ENCODE data around the gene RBBP7.

Gene RBBP7

DNA sequence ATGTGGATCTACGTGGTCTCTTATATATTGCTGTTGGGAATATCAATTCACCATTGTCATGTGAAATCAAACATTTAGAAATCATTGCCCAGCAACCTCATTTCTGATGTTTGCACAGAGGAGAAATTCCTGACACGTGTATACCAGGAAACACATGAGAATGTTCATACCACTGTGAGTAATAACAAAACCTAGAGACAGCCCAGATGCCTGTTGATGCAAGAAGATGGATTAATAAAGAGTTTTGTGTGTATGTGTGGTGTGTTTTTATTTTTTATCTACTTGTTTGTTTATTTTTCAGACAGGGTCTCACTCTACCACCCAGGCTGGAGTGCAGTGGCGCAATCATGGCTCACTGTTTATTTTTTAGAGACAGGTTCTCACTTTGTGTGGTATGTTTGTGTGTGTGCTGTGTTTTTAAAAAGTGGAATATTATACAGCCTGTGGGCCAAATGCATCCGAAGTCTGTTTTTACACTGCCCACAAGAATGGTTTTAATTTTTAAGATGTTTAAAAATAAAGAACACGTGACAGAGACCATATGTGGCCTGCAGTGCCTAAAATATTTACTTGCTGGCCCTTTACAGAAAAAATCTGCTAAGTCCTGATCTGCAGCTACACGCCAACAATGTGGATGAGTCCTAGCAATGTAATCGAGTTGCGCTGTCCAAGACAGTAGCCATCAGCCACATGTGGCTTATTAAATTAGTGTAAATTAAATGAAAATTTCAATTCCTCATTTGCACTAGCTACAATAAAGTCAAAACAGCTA is 44.7 kb downstream of the RBBP7 start:
- DNase-seq (ENCODE audit: low read depth in 2 of 2), result no peak

DNA sequence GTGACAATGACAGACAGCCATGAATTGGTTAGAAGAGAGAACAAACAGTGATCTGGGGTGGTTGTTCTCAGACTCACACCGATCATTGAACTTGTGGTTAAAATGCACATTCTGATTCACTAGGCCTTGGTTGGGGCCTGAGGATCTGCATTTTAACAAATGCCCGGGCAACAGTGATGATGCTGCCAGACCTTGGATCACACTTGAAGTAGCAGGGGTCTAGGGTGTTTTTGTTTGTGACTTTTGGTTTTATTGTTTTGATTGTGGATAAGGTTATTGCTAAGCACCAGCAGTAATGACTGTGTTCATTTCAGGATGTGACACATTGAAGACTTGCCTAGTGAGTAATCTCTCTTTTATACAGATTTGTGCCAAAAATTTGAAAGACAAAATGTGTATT is 47.4 kb downstream of the RBBP7 start:
- no peak for DNase-seq (ENCODE audit: low read depth in 2 of 2)

DNA sequence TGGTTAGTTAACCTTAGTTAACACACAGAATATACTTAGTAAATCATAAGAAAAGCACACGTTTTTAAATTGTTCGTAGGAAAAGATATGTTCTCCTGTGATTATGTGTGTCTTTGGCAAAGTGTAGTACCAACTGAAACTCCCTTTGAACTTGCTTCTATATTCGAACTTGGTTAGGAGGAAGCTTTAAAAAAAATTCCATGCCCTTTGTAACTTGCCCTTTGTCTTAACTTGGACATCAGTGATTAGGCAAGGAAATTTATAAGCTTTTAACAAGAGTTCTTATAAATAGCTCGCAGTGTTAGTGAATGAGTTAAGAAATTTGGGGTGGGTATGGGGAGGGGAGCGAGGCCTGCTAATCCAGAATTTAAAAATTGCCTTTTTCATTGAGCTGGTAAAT is 50.5 kb downstream of the RBBP7 start:
- no peak for DNase-seq (ENCODE audit: low read depth in 2 of 2)

DNA sequence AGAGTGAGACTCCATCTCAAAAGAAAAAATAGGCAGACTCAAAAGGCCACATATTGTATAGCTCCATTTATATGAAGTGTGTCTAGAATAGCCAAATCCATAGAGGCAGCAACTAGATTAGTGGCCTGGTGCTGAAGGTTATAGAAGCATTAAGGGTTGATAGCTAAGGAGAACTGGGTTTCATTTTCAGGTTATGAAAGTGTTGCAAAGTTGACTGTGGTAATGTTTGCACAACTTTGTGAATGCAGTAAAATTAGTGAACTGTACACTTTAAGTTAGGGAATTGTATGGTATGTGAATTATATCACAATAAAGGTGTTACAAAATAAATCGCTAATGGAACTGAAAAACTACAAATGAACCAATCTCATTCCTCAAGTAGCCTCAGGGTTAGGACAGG is 55.6 kb downstream of the RBBP7 start:
- no peak for DNase-seq (ENCODE audit: low read depth in 2 of 2)

DNA sequence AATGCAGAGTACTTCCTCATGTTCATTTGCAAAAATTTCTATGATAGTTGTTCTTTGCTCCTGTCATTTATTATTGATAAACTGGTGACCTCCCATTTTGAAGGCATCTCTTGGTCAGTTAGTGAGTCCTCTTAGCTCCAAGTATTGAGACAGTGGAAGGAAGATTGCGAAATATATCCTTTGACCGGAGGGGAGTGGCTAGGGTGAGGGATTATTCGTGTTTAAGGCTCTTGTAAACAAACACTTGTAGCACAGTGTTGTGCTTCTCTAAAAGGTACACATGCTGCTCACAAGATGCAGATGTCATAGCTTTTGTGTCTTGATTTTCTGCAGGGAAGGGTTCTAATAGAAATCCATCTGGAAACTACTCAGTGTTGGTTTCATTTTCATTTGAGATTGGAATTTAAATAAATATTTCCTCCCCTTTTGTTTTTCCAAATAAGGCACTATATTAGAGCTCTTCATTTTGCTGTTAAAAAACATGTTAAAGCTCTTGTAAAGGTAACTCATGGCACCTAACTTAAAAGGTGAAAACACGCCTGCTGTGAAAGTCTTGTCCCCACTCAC is 62.1 kb downstream of the RBBP7 start:
- DNase-seq (ENCODE audit: low read depth in 2 of 2), result no peak

DNA sequence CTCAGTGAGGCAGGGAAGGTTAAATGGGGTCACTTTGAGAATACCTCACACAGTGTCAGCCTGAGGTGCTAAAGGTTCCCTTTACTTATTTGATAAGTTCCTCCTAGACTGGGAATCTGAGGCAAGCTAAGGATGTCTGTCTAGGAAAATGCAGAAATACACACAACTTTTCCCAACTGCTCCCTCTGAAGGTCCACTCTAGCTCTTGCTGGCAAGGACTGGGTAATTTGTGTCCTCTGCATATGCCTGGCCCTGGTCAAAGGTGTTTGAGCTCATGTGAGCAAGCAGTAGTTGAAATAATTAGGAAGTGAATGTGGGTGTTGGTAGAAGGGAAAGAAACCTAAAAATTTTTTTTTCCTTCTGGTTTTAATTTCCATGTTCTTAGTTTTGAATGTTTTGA is 62.6 kb downstream of the RBBP7 start:
- DNase-seq (ENCODE audit: low read depth in 2 of 2), result no peak

DNA sequence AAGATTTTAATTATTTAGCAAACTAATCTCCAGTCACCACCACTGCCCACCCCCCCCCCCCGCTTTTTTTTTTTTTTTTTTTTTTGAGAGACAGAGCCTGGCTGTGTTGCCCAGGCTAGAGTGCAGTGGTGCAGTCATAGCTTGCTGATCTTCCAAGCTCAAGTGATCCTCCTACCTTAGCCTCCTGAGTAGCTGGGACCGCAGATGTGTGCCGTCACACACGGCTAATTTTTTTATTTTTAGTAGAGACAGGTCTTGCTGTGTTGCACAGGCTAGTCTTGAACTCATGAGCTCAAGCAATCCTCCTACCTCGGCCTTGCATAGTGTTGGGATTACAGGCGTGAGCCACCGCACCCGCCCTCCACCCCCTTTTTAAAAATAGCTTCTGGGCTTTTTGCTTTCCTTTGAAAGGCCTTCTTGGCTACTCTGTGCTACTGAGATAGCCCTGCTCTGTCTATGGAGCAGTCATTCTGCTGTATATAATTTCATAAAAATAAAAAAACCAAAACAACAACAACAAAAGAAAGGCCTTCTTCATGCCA is 65.2 kb downstream of the RBBP7 start:
- no peak for DNase-seq (ENCODE audit: low read depth in 2 of 2)

DNA sequence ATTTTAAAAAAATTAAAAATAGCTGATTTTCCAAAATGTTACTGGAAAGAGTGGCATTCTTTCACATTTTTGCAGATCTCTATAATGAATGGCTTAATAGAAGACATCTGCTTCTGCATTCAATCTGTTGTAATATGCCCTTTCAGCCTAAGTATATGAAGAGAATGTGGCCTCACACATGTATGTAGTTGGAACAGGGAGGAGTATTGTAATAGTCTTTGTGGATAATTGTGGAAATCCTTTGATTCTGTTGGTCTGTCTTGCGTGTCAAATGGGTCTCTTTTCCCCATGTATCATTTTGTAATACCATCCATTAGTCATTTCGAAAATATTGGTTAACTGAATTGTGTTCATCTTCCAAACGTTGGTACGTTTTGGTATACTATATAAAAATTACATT is 72.3 kb downstream of the RBBP7 start:
- DNase-seq (ENCODE audit: low read depth in 2 of 2), result peak; percentile 30 to 32

DNA sequence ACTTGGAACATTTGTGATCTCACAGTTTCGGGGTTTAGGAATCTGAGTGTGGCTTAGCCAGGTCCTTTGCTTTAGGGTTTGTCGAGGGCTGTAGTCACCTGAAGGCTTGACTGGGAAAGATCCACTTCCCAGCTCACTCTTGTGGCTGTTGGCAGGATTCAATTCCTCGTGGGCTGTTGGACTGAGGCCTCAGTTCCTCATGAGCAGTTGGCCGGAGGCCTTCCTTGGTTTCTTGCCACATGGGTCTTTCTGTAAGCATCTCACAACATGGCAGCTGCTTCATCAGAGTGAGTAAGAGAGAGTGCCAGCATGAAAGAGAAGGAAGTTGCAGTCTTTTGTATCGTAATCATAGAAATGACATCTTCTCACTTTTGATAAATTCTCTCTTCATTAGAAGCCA is 72.8 kb downstream of the RBBP7 start:
- DNase-seq (ENCODE audit: low read depth in 2 of 2), result no peak

DNA sequence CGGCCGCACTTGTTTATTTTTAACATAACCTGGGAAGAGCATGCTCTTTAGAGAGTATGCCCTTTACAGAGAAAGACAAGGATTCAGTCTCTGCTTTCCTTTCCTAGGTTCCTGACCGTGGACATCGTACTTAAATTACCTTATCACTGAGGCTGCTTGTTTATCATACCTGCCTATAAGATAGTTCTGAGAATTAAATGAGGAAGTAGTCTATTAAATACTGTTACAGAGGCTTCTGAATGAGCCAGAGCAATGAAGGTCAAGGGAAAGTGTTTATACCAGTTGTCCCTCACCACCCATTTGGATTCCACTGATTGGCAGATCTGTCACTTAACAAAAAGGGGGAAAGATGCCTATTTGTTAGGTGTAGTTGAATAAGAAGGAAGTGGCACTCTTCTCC is 73.9 kb downstream of the RBBP7 start:
- no peak for DNase-seq (ENCODE audit: low read depth in 2 of 2)

Measured in fibroblast of skin of left quadriceps (primary cell).